IMR-90 (cell line): ENCODE data around the gene ALCAM. TPM values are rescaled to one million over a fixed set of nuclear protein-coding genes. Genes with fewer than 3 reads are reported as not detected.

ENCODE experiments used
- ATAC-seq: fragments of 200-7000 bp; cut with Tn5 transposase; 2 replicates; pipeline ENCODE4 v1.9.1; 2020; ENCODE audit warnings: low read depth, mild to moderate bottlenecking, moderate library complexity
- BruUV-seq: library from RNA; stranded (reverse); fragments of 400-500 nt; replicated peaks from 2 replicates; lab custom pipeline; 2021; lab: Mats Ljungman, UMichigan
- CTCF ChIA-PET: fragments of 300-600 bp; formaldehyde crosslinking; extraction: SDS; loops from one replicate; lab custom pipeline; 2021; ENCODE audit warnings: antibody characterized with exemption; lab: Yijun Ruan, JAX
- POLR2A ChIA-PET: fragments of 300-600 bp; sonication (Branson Sonifier 250); formaldehyde crosslinking; loops from one replicate; lab custom pipeline; 2022; ENCODE audit warnings: antibody characterized with exemption; ENCODE audit not compliant: unreplicated experiment; lab: Charles Lee
- DNase-seq: peaks from one replicate; pipeline ENCODE4 v3.0.0; 2013
- H2AFZ ChIP-seq: replicated peaks from 2 replicates; pipeline ENCODE3; 2013; ENCODE audit warnings: low read length, mild to moderate bottlenecking; ENCODE audit not compliant: poor library complexity
- H2AK5ac ChIP-seq: 2 replicates; pipeline ENCODE4 v1.6.1; 2013; ENCODE audit warnings: low read depth, low read length, inconsistent platforms
- H2AK9ac ChIP-seq: replicated peaks from 2 replicates; pipeline ENCODE3; 2013; ENCODE audit warnings: mild to moderate bottlenecking, low read depth, low read length, moderate library complexity; ENCODE audit not compliant: poor library complexity
- H2BK120ac ChIP-seq: 2 replicates; pipeline ENCODE4 v1.6.1; 2013; ENCODE audit warnings: low read depth, low read length, inconsistent platforms
- H2BK15ac ChIP-seq: 3 replicates; pipeline ENCODE4 v1.6.1; 2013; ENCODE audit warnings: low read depth, low read length, inconsistent platforms
- H2BK20ac ChIP-seq: 2 replicates; pipeline ENCODE4 v1.6.1; 2013; ENCODE audit warnings: low read depth, mild to moderate bottlenecking, inconsistent platforms, low read length, moderate library complexity
- H2BK5ac ChIP-seq: 2 replicates; pipeline ENCODE4 v1.6.1; 2013; ENCODE audit warnings: mild to moderate bottlenecking, low read depth, low read length, inconsistent platforms; ENCODE audit not compliant: poor library complexity, severe bottlenecking
- H3K14ac ChIP-seq: replicated peaks from 2 replicates; pipeline ENCODE4 v1.6.1; 2013; ENCODE audit warnings: low read depth, low read length, inconsistent platforms
- H3K18ac ChIP-seq: 2 replicates; pipeline ENCODE4 v1.6.1; 2013; ENCODE audit warnings: low read depth, low read length, control low read depth
- H3K23ac ChIP-seq: 2 replicates; pipeline ENCODE4 v1.6.1; 2013; ENCODE audit warnings: low read depth, low read length, inconsistent platforms
- H3K27ac ChIP-seq: 2 replicates; pipeline ENCODE4 v1.5.1; 2013; ENCODE audit warnings: mild to moderate bottlenecking, control low read depth, low read length; ENCODE audit not compliant: insufficient read depth
- H3K27me3 ChIP-seq: 2 replicates; pipeline ENCODE4 v1.6.1; 2013; ENCODE audit warnings: low read length; ENCODE audit not compliant: control insufficient read depth, insufficient read depth
- H3K36me3 ChIP-seq: 2 replicates; pipeline ENCODE4 v1.6.1; 2013; ENCODE audit warnings: low read length, mixed read lengths; ENCODE audit not compliant: control insufficient read depth, insufficient read depth
- H3K4ac ChIP-seq: 2 replicates; pipeline ENCODE4 v1.6.1; 2013; ENCODE audit warnings: low read depth, low read length, inconsistent platforms
- H3K4me1 ChIP-seq: 2 replicates; pipeline ENCODE4 v1.6.1; 2013; ENCODE audit warnings: low read length, mixed read lengths; ENCODE audit not compliant: control insufficient read depth, insufficient read depth
- H3K4me2 ChIP-seq: 2 replicates; pipeline ENCODE4 v1.6.1; 2013; ENCODE audit warnings: low read depth, mild to moderate bottlenecking, control low read depth, low read length, moderate library complexity
- H3K4me3 ChIP-seq: 2 replicates; pipeline ENCODE4 v1.5.1; 2013; ENCODE audit warnings: low read depth, mild to moderate bottlenecking, control low read depth, low read length, moderate library complexity; ENCODE audit not compliant: insufficient read depth
- H3K56ac ChIP-seq: 2 replicates; pipeline ENCODE4 v1.6.1; 2013; ENCODE audit warnings: low read length, inconsistent platforms; ENCODE audit not compliant: insufficient read depth; ENCODE audit errors: extremely low read depth
- H3K79me1 ChIP-seq, 2 experiments: 2 replicates each; pipeline ENCODE4 v1.6.1; 2013; ENCODE audit warnings: low read length in 2 of 2, inconsistent platforms in 1 of 2, low read depth in 1 of 2
- H3K9ac ChIP-seq: 2 replicates; pipeline ENCODE4 v1.6.1; 2013; ENCODE audit warnings: low read depth, low read length, control low read depth
- H3K9me1 ChIP-seq: 2 replicates; pipeline ENCODE4 v1.6.1; 2013; ENCODE audit warnings: low read length, inconsistent platforms; ENCODE audit not compliant: insufficient read depth
- H3K9me3 ChIP-seq: 2 replicates; pipeline ENCODE4 v1.6.1; 2013; ENCODE audit warnings: low read length; ENCODE audit not compliant: control insufficient read depth, insufficient read depth
- H4K20me1 ChIP-seq: 2 replicates; pipeline ENCODE4 v1.6.1; 2013; ENCODE audit warnings: low read length, inconsistent platforms; ENCODE audit not compliant: insufficient read depth
- H4K5ac ChIP-seq: 2 replicates; pipeline ENCODE4 v1.6.1; 2013; ENCODE audit warnings: mild to moderate bottlenecking, low read depth, low read length, control low read depth
- H4K8ac ChIP-seq, 2 experiments: 2 replicates each; pipeline ENCODE4 v1.6.1; 2013; ENCODE audit warnings: low read depth in 2 of 2, low read length in 2 of 2, control low read depth in 1 of 2, inconsistent platforms in 1 of 2
- H4K91ac ChIP-seq: 2 replicates; pipeline ENCODE4 v1.6.1; 2013; ENCODE audit warnings: low read depth, low read length, inconsistent platforms; ENCODE audit not compliant: insufficient read depth
- BHLHE40 ChIP-seq: fragments of 150-350 bp; IDR thresholded peaks from 2 replicates; pipeline ENCODE4 v1.6.1; 2016; ENCODE audit warnings: mild to moderate bottlenecking, low read depth, low read length
- CEBPB ChIP-seq: IDR thresholded peaks from 2 replicates; pipeline ENCODE4 v1.6.1; 2012; ENCODE audit warnings: low read depth, low read length, improper control_type of control experiment
- CHD1 ChIP-seq: IDR thresholded peaks from 2 replicates; pipeline ENCODE4 v1.6.1; 2012; ENCODE audit warnings: low read depth, low read length, improper control_type of control experiment
- CTCF ChIP-seq: conservative IDR thresholded peaks from 2 replicates; pipeline ENCODE4 v1.5.1; 2012; ENCODE audit warnings: mild to moderate bottlenecking, low read depth, low read length, improper control_type of control experiment
- ELK1 ChIP-seq: fragments of 150-350 bp; IDR thresholded peaks from 2 replicates; pipeline ENCODE4 v1.6.1; 2016; ENCODE audit warnings: low read depth, mild to moderate bottlenecking, low read length, moderate library complexity, borderline replicate concordance
- FOS ChIP-seq: fragments of 150-350 bp; IDR thresholded peaks from 2 replicates; pipeline ENCODE4 v1.6.1; 2016; ENCODE audit warnings: low read depth, low read length
- MAFK ChIP-seq: IDR thresholded peaks from 2 replicates; pipeline ENCODE4 v1.6.1; 2012; ENCODE audit warnings: low read depth, low read length, improper control_type of control experiment
- MAZ ChIP-seq: IDR thresholded peaks from 2 replicates; pipeline ENCODE4 v1.6.1; 2012; ENCODE audit warnings: low read depth, mild to moderate bottlenecking, low read length, improper control_type of control experiment, moderate library complexity, borderline replicate concordance
- MXI1 ChIP-seq: IDR thresholded peaks from 2 replicates; pipeline ENCODE4 v1.6.1; 2012; ENCODE audit warnings: low read depth, mild to moderate bottlenecking, low read length, moderate library complexity, borderline replicate concordance
- NFE2L2 ChIP-seq: fragments of 150-350 bp; IDR thresholded peaks from 2 replicates; pipeline ENCODE4 v1.6.1; 2016; ENCODE audit warnings: low read depth, mild to moderate bottlenecking, low read length
- POLR2A ChIP-seq: IDR thresholded peaks from 2 replicates; pipeline ENCODE4 v1.6.1; 2012; ENCODE audit warnings: mild to moderate bottlenecking, low read depth, low read length
- RAD21 ChIP-seq: IDR thresholded peaks from 2 replicates; pipeline ENCODE4 v1.6.1; 2012; ENCODE audit warnings: low read length, improper control_type of control experiment
- RCOR1 ChIP-seq: IDR thresholded peaks from 2 replicates; pipeline ENCODE4 v1.6.1; 2012; ENCODE audit warnings: mild to moderate bottlenecking, low read length, improper control_type of control experiment; ENCODE audit not compliant: insufficient replicate concordance
- RFX5 ChIP-seq: IDR thresholded peaks from 2 replicates; pipeline ENCODE4 v1.8.0; 2012; ENCODE audit warnings: low read depth, mild to moderate bottlenecking, low read length, moderate library complexity
- SMC3 ChIP-seq: fragments of 150-350 bp; IDR thresholded peaks from 2 replicates; pipeline ENCODE4 v1.6.1; 2016; ENCODE audit warnings: low read depth, mild to moderate bottlenecking, antibody characterized with exemption, low read length, moderate library complexity
- USF2 ChIP-seq: fragments of 150-350 bp; IDR thresholded peaks from 2 replicates; pipeline ENCODE4 v1.6.1; 2017; ENCODE audit warnings: mild to moderate bottlenecking, antibody characterized with exemption, low read length, low read depth
- WGBS, 2 experiments: methylation state at CpG; one replicate each; pipeline versions ENCODE4 v1.1.5 to v1.1.7; 2013; ENCODE audit warnings: missing lambda C conversion rate in 2 of 2; ENCODE audit not compliant: insufficient read length in 1 of 2; ENCODE audit errors: extremely low coverage in 2 of 2; 5-methylcytosine and 5-hydroxymethylcytosine counted together
- dilution Hi-C: fragments of 300-500 bp; cut with HindIII; formaldehyde crosslinking; loops from one replicate; pipeline ENCODE4 v1.14.3; 2018; ENCODE audit warnings: low sequenced_read_pairs; ENCODE audit not compliant: unreplicated experiment
- in situ Hi-C: fragments of 300-500 bp; cut with MboI; formaldehyde crosslinking; loops from 3 replicates; pipeline ENCODE4 v1.14.3; 2019; ENCODE audit warnings: low sequenced_read_pairs, inconsistent platforms, mixed read lengths
- intact Hi-C: fragments of 100-400 bp; cut with micrococcal nuclease; formaldehyde crosslinking; loops from 2 replicates; pipeline ENCODE4 v1.10.0; 2022
- polyA plus RNA-seq, 3 experiments: library from polyadenylated mRNA; depleted of rRNA; stranded (reverse); fragments of >200 nt; gene quantifications; 2 replicates each; pipeline ENCODE4 v1.2.3, GENCODE V29; 2012; ENCODE audit warnings: low replicate concordance in 1 of 3
- total RNA-seq: library from RNA; depleted of rRNA; stranded (reverse); fragments of >200 nt; gene quantifications from 2 replicates; pipeline ENCODE4 v1.2.3, GENCODE V29; 2012

Gene ALCAM
- total and polyA plus RNA-seq, 2 of the 4 experiments (the other 2 are of a cell fraction) = 117 to 423 TPM

GRCh38 chr3:105347625-105348302, 18.9 kb upstream of the ALCAM start:
- Histone ChIP-seq H2AK5ac (no peak overlapping the region), H2BK15ac (no peak overlapping the region), H2BK120ac (no peak overlapping the region), H3K79me1 (0 out of 4 replicates have a peak, but pooled peaks cover 0 to 2% of the 10 kb centered on the region in 2 experiments), H2BK20ac (no peak overlapping the region), H2AFZ (no peak overlapping the region), H3K4ac (no peak overlapping the region), H3K4me2 (no peak overlapping the region), H3K9ac (no peak overlapping the region), H3K27ac (no peak overlapping the region), H3K9me1 (no peaks in the 10 kb centered on the region), H2AK9ac (no peak overlapping the region), H3K36me3 (no peaks in the 10 kb centered on the region), H4K20me1 (no peaks in the 10 kb centered on the region), H3K9me3 (peaks cover 2% of the 10 kb centered on the region; the same call in 1 of the 2 replicates), H3K14ac (no peak overlapping the region), H2BK5ac (no peak overlapping the region), H3K4me3 (no peak overlapping the region), H4K8ac (no peak overlapping the region), H3K27me3 (no peaks in the 10 kb centered on the region), H3K23ac (no peak overlapping the region; the same call in 1 of the 2 replicates), H4K5ac (no peak overlapping the region), H3K18ac (no peak overlapping the region), H4K91ac (no peak overlapping the region), H3K56ac (no peak overlapping the region), H3K4me1 (peaks cover 2% of the 10 kb centered on the region; the same call in 1 of the 2 replicates)
- no CpG with 5 or more reads among the region's 3 CpGs for WGBS, 2 experiments
- BruUV-seq = no TSS peak
- dilution Hi-C loops = no loop called here
- ATAC-seq = no peak
- CTCF ChIA-PET = no interaction called here
- no peak for TF ChIP-seq FOS
- no peak for TF ChIP-seq CEBPB
- no peak for TF ChIP-seq CHD1
- TF ChIP-seq RCOR1 = no peak
- TF ChIP-seq MAFK = no peak
- no peak for TF ChIP-seq MXI1
- no peak for TF ChIP-seq RAD21
- no peak for TF ChIP-seq SMC3
- TF ChIP-seq ELK1 = no peak
- TF ChIP-seq MAZ = no peak
- TF ChIP-seq CTCF = no peak
- TF ChIP-seq BHLHE40 = no peak
- TF ChIP-seq RFX5 = no peak
- TF ChIP-seq NFE2L2 = no peak
- no peak for TF ChIP-seq POLR2A
- TF ChIP-seq USF2 = no peak
- POLR2A ChIA-PET = no interaction called here
- DNase-seq = no peak
- in situ Hi-C loops = no loop called here
- intact Hi-C loops = no loop called here
